OCI-LY3 (cell line): ENCODE results near the gene CNNM2.

ENCODE experiments used
- CTCF ChIP-seq: fragments of 200-600, 300-600 bp; sonication (generic); IDR thresholded peaks from 2 replicates; pipeline ENCODE4 v1.5.1; 2014; ENCODE audit warnings: antibody characterized with exemption, low read length, low read depth
- EZH2phosphoT487 ChIP-seq: fragments of 200-600 bp; shearing (Covaris generic); IDR thresholded peaks from 2 replicates; pipeline ENCODE4 v1.6.1; 2018; ENCODE audit warnings: antibody characterized with exemption, mixed run types, low read depth

GRCh38 chr10:103127241-103127640 is 209.1 kb downstream of the CNNM2 start:
- TF ChIP-seq CTCF (no peak), EZH2phosphoT487 (no peak)
